Liver (tissue), 9 donors: ENCODE results near the gene CCDC78. TPM values are rescaled to one million over a fixed set of nuclear protein-coding genes. Genes with fewer than 3 reads are reported as not detected.

Experiments
- DNase-seq: peaks from one replicate; pipeline ENCODE4 v3.0.0-alpha.2; 2017; ENCODE audit warnings: low spot score
- H3K27ac ChIP-seq, 2 donors: one replicate each; pipeline ENCODE4 v1.7.0; 2013; ENCODE audit warnings: inconsistent platforms in 2 of 2, low read length in 2 of 2, control low read depth in 1 of 2, low read depth in 1 of 2, mild to moderate bottlenecking in 1 of 2
- H3K27me3 ChIP-seq, 4 donors: one replicate each; pipeline versions ENCODE4 v1.6.1 to v1.7.0; 2013; ENCODE audit warnings: low read length in 3 of 4, inconsistent platforms in 1 of 4, mild to moderate bottlenecking in 1 of 4, moderate library complexity in 1 of 4; ENCODE audit not compliant: control insufficient read depth in 4 of 4, insufficient read depth in 4 of 4
- H3K36me3 ChIP-seq, 4 donors: one replicate each; pipeline versions ENCODE4 v1.6.1 to v1.7.0; 2013; ENCODE audit warnings: low read length in 3 of 4, mild to moderate bottlenecking in 3 of 4, low read depth in 1 of 4, moderate library complexity in 1 of 4; ENCODE audit not compliant: control insufficient read depth in 4 of 4, insufficient read depth in 3 of 4
- H3K4me1 ChIP-seq, 4 donors: one replicate each; pipeline versions ENCODE4 v1.6.1 to v1.7.0; 2013; ENCODE audit warnings: low read length in 3 of 4, mild to moderate bottlenecking in 3 of 4, moderate library complexity in 1 of 4; ENCODE audit not compliant: control insufficient read depth in 4 of 4, insufficient read depth in 4 of 4
- H3K4me3 ChIP-seq, 3 donors: one replicate each; pipeline versions ENCODE4 v1.6.1 to v1.7.0; 2013; ENCODE audit warnings: low read length in 3 of 3, control low read depth in 1 of 3, low read depth in 1 of 3, mild to moderate bottlenecking in 1 of 3
- H3K9ac ChIP-seq, 2 donors: one replicate each; pipeline ENCODE4 v1.7.0; 2013; ENCODE audit warnings: low read length in 2 of 2, mild to moderate bottlenecking in 2 of 2, moderate library complexity in 2 of 2, control low read depth in 1 of 2, low read depth in 1 of 2
- H3K9me3 ChIP-seq, 4 donors: one replicate each; pipeline versions ENCODE4 v1.6.1 to v1.7.0; 2013; ENCODE audit warnings: low read length in 3 of 4; ENCODE audit not compliant: control insufficient read depth in 4 of 4
- CTCF ChIP-seq: fragments of 150-350 bp; IDR thresholded peaks from 2 replicates; pipeline ENCODE4 v1.5.1; 2017; ENCODE audit warnings: improper control_type of control experiment, low read depth, low read length; ENCODE audit not compliant: missing input control
- GABPA ChIP-seq, 2 donors: IDR thresholded peaks in 1 of 2; conservative IDR thresholded peaks in 1 of 2; 2 replicates each; pipeline ENCODE4 v1.6.1; 2016; ENCODE audit warnings: antibody characterized with exemption in 2 of 2, mild to moderate bottlenecking in 1 of 2, moderate library complexity in 1 of 2
- HNF4A ChIP-seq, 2 donors: conservative IDR thresholded peaks; 2 replicates each; pipeline ENCODE4 v1.6.1; 2016; ENCODE audit warnings: antibody characterized with exemption in 2 of 2, mild to moderate bottlenecking in 2 of 2
- HNF4G ChIP-seq: IDR thresholded peaks from 2 replicates; pipeline ENCODE4 v1.6.1; 2016; ENCODE audit warnings: antibody characterized with exemption
- NR2F2 ChIP-seq: IDR thresholded peaks from 2 replicates; pipeline ENCODE4 v1.6.1; 2016; ENCODE audit warnings: antibody characterized with exemption
- RAD21 ChIP-seq, 2 donors: IDR thresholded peaks; 2 replicates each; pipeline ENCODE4 v1.6.1; 2016; ENCODE audit warnings: antibody characterized with exemption in 2 of 2, mild to moderate bottlenecking in 2 of 2
- REST ChIP-seq: IDR thresholded peaks from 2 replicates; pipeline ENCODE4 v1.6.1; 2016; ENCODE audit warnings: antibody characterized with exemption, mild to moderate bottlenecking
- RXRA ChIP-seq, 2 donors: IDR thresholded peaks; 2 replicates each; pipeline ENCODE4 v1.6.1; 2017 to 2018; ENCODE audit warnings: antibody characterized with exemption in 2 of 2, mild to moderate bottlenecking in 1 of 2
- SP1 ChIP-seq: IDR thresholded peaks from 2 replicates; pipeline ENCODE4 v1.6.1; 2018; ENCODE audit warnings: antibody characterized with exemption, mild to moderate bottlenecking
- TAF1 ChIP-seq: conservative IDR thresholded peaks from 2 replicates; pipeline ENCODE4 v1.6.1; 2016; ENCODE audit warnings: antibody characterized with exemption, mild to moderate bottlenecking
- YY1 ChIP-seq: IDR thresholded peaks from 2 replicates; pipeline ENCODE4 v1.6.1; 2016; ENCODE audit warnings: antibody characterized with exemption, mild to moderate bottlenecking
- ZBTB33 ChIP-seq: IDR thresholded peaks from 2 replicates; pipeline ENCODE4 v1.6.1; 2016; ENCODE audit warnings: antibody characterized with exemption
- WGBS: extraction: QIAGEN DNeasy Blood & Tissue Kit; methylation state at CpG from one replicate; pipeline ENCODE4 v1.1.7; 2013; 5-methylcytosine and 5-hydroxymethylcytosine counted together
- polyA plus RNA-seq, 2 donors: library from polyadenylated mRNA; stranded (reverse) in 1 of 2; unstranded in 1 of 2; fragments of 200-250 nt in 1 of 2; fragments of >200 nt in 1 of 2; fragmentation: Nextera tagmentation in 1 of 2; extraction: Ambion mirVana in 1 of 2; gene quantifications; one replicate each; pipeline versions ENCODE4 v1.2.1 to v1.2.3, GENCODE V29; 2013 to 2015
- total RNA-seq, 2 donors: library from RNA; depleted of rRNA; stranded (reverse); fragments of >200 nt; gene quantifications; one replicate each; pipeline ENCODE4 v1.2.3, GENCODE V29; 2014
- TF ChIP-seq, protein P1 (sequence below): IDR thresholded peaks from 2 replicates; pipeline ENCODE4 v1.6.1; 2016; ENCODE audit warnings: antibody characterized with exemption
- donor health status: healthy.
- donor health status: healthy.
- donor health status: healthy.
- donor health status: healthy.
- donor health status: healthy.

CCDC78 gene
- total and polyA plus RNA-seq, 4 donors: 0.05 to 0.28 (median 0.08) TPM; not detected in 1

DNA sequence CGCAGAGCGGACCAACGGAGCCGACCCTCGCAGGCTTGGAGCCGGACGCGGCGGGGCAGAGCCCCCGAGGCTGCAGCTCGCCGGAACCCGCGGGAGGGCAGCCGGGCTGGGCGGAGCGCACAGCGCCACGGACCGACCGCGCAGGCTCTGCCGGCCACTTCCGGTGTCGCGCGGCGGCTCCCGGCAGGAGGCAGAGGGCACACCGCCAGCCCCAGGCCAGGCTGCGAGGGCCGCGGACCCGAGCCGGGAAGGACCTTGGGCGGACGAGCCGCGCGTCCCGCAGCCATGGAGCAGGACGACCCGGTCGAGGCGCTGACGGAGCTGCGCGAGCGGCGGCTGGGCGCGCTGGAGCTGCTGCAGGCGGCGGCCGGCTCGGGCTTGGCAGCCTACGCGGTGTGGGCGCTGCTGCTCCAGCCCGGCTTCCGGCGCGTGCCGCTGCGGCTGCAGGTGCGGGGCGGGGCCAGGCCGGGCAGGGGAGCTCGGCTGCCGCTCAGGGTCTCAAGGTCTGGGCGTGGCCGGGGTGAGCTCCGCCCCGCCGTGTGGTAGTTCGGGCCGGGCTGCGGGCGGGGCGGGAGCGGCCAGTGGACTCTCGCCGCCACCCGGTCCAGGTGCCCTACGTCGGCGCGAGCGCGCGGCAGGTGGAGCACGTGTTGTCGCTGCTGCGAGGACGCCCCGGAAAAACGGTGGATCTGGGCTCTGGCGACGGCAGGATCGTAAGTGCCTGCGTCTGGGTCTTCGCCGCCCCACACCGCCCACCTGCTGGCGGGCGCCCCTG is 5.1 kb downstream of the CCDC78 start, which contains the start of gene ANTKMT:
Gene ANTKMT (plus strand): TSS at position 157 of the 775 bp plus-strand sequence. CDS start 129 bp downstream, at position 286.
- DNase-seq: peak; percentile 79
- peaks cover 0 to 2% (median 0%) of the 10 kb centered on the region in 4 donors for H3K36me3 ChIP-seq
- H3K4me3 ChIP-seq: peak within 1 kb of the TSS; percentile 73 to 86 (median 82)
- H3K9ac ChIP-seq: peak within 1 kb of the TSS in 1 of 2 donors; percentile 87
- 11% methylated on average over 106 of the region's 106 CpGs for WGBS
- H3K9me3 ChIP-seq: no peaks in the 10 kb centered on the region
- H3K4me1 ChIP-seq: peaks cover 15 to 33% (median 25%) of the 10 kb centered on the region in 4 donors
- H3K27me3 ChIP-seq: no peaks in the 10 kb centered on the region
- H3K27ac ChIP-seq: peak within 1 kb of the TSS; percentile 53 to 84
- TF ChIP-seq GABPA (IDR thresholded peaks at IDR 0.05 in 1 of 2, conservative IDR thresholded peaks at IDR 0.05 in 1 of 2) (peak in 1 of 2 donors; percentile 77), CTCF (no peak)

GRCh38 chr16:720447-720989 is 5.7 kb downstream of the CCDC78 start:
- under 1% methylated on average over 38 of the region's 38 CpGs for WGBS
- Histone ChIP-seq H3K27me3 (no peaks in the 10 kb centered on the region), H3K4me1 (peaks cover 22 to 39% (median 31%) of the 10 kb centered on the region in 4 donors), H3K9ac (peak overlapping the region in 1 of 2 donors; percentile 87), H3K36me3 (peaks cover 0 to 2% (median 0%) of the 10 kb centered on the region in 4 donors), H3K9me3 (no peaks in the 10 kb centered on the region), H3K27ac (peak overlapping the region; percentile 53 to 84), H3K4me3 (peak overlapping the region; percentile 73 to 86 (median 82))
- no peak for DNase-seq
- no peak for TF ChIP-seq SP1
- no peak for TF ChIP-seq CTCF
- TF ChIP-seq REST: no peak
- no peak for TF ChIP-seq RAD21 (IDR thresholded peaks at IDR 0.05)
- no peak for TF ChIP-seq HNF4A (conservative IDR thresholded peaks at IDR 0.05)
- no peak for TF ChIP-seq HNF4G
- TF ChIP-seq, protein P1, sequence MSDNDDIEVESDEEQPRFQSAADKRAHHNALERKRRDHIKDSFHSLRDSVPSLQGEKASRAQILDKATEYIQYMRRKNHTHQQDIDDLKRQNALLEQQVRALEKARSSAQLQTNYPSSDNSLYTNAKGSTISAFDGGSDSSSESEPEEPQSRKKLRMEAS: no peak
- no peak for TF ChIP-seq YY1
- no peak for TF ChIP-seq NR2F2
- TF ChIP-seq ZBTB33: no peak
- no peak for TF ChIP-seq RXRA (IDR thresholded peaks at IDR 0.05)
- no peak for TF ChIP-seq TAF1
